ENCODE data around the gene SAMD11.
A peak's percentile ranks its signal among the peaks of the same experiment; 100 is the strongest.

GRCh38 chr1:938088-938683 lies 14.5 kb downstream of the SAMD11 start:
- TF ChIP-seq GABPA (IDR thresholded peaks at IDR 0.05; ENCODE audit: low read depth) (no peak), CTCF (IDR thresholded peaks at IDR 0.05; ENCODE audit: insufficient read depth, low read length) (peak; percentile 39), POLR2AphosphoS5 (IDR thresholded peaks at IDR 0.05; ENCODE audit: low read depth) (no peak), REST (IDR thresholded peaks at IDR 0.05; ENCODE audit: insufficient replicate concordance, low read depth) (no peak), SPI1 (IDR thresholded peaks at IDR 0.05; ENCODE audit: borderline replicate concordance, low read depth) (no peak)
